Stomach smooth muscle (tissue), 2 donors: ENCODE results near the gene SDHC.

Source experiments
- H3K27ac ChIP-seq: one replicate; pipeline ENCODE4 v1.7.0; 2013; ENCODE audit warnings: mild to moderate bottlenecking, low read length, inconsistent platforms
- H3K27me3 ChIP-seq, 2 donors: one replicate each; pipeline ENCODE4 v1.7.0; 2013; ENCODE audit warnings: low read length in 2 of 2; ENCODE audit not compliant: insufficient read depth in 2 of 2, control insufficient read depth in 1 of 2
- H3K36me3 ChIP-seq, 2 donors: one replicate each; pipeline ENCODE4 v1.7.0; 2013; ENCODE audit warnings: low read length in 2 of 2; ENCODE audit not compliant: control insufficient read depth in 2 of 2, insufficient read depth in 2 of 2
- H3K4me1 ChIP-seq: one replicate; pipeline ENCODE4 v1.7.0; 2013; ENCODE audit warnings: low read length; ENCODE audit not compliant: control insufficient read depth, insufficient read depth
- H3K4me3 ChIP-seq, 2 donors: one replicate each; pipeline ENCODE4 v1.7.0; 2013; ENCODE audit warnings: low read length in 2 of 2
- H3K9ac ChIP-seq, 2 donors: one replicate each; pipeline ENCODE4 v1.7.0; 2013; ENCODE audit warnings: low read length in 2 of 2, mild to moderate bottlenecking in 1 of 2
- H3K9me3 ChIP-seq, 2 donors: one replicate each; pipeline ENCODE4 v1.7.0; 2013; ENCODE audit warnings: low read length in 2 of 2; ENCODE audit not compliant: control insufficient read depth in 2 of 2
- donor health status: healthy.
- donor health status: Pancreatic carcinoma.

Gene SDHC

DNA sequence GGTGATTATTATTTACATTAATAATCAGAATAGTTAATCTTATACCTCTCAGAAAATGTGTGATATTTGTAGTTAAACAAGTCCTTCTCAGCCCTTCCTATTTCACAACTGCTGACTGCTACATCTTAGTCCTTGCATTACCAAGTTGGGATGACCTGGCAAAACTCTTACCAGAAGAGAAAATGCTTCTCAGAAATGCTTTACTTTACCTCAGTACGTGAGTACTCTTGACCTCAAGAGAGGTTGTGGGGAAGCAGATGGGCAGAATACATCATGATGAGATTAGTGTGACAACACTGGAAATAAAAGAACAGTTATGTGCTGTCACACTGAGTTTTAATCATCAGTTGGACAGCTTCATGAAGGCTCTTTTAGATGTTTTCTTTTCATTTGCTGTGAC is 37.3 kb downstream of the SDHC start:
- H3K36me3 ChIP-seq, result peaks cover 0 to 4% of the 10 kb centered on the region in 2 donors
- H3K4me3 ChIP-seq, result no peak overlapping the region
- H3K9me3 ChIP-seq, result no peaks in the 10 kb centered on the region
- no peaks in the 10 kb centered on the region for H3K4me1 ChIP-seq
- no peak overlapping the region for H3K9ac ChIP-seq
- no peak overlapping the region for H3K27ac ChIP-seq
- no peaks in the 10 kb centered on the region for H3K27me3 ChIP-seq

DNA sequence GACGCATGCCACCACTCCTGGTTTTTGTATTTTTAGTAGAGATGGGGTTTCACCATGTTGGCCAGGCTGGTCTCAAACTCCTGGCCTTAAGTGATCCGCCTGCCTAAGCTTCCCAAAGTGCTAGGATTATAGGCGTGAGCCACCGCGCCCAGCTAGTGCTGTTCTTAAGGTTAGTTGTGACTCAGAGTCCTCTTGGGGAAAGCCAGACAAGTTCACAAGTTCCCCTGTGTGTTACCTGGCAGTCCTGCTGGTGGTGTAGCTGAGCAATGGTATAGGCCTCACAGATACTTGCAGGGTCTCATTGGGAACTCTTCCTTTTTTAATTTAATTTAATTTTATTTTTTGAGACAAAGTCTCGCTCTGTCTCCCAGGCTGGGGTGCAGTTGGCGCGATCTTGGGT is 42.9 kb downstream of the SDHC start:
- H3K4me3 ChIP-seq, result no peak overlapping the region
- no peaks in the 10 kb centered on the region for H3K4me1 ChIP-seq
- H3K27ac ChIP-seq, result no peak overlapping the region
- no peaks in the 10 kb centered on the region for H3K9me3 ChIP-seq
- no peak overlapping the region for H3K9ac ChIP-seq
- peaks cover 0 to 4% of the 10 kb centered on the region in 2 donors for H3K36me3 ChIP-seq
- H3K27me3 ChIP-seq, result no peaks in the 10 kb centered on the region

DNA sequence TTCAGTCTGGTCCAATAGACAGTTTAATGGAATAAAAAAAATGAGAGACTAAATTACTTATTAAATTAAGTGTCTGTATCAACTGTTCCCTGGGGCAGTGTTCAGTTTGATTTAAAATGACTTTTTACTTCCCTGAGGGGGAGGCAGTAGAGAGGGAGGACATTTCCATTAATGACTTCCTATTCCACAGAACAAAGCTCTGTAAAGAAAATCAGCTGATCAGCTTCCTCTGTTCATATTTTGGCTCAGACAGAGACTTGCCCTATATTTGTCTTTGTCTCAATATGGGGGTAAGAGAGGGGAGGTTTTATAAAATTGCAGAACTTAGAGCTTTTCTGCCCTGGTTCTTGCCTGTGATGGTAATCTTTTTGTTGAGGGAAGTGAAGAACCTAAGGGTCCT is 45.1 kb downstream of the SDHC start:
- H3K27ac ChIP-seq, result no peak overlapping the region
- H3K9ac ChIP-seq, result no peak overlapping the region
- no peak overlapping the region for H3K4me3 ChIP-seq

DNA sequence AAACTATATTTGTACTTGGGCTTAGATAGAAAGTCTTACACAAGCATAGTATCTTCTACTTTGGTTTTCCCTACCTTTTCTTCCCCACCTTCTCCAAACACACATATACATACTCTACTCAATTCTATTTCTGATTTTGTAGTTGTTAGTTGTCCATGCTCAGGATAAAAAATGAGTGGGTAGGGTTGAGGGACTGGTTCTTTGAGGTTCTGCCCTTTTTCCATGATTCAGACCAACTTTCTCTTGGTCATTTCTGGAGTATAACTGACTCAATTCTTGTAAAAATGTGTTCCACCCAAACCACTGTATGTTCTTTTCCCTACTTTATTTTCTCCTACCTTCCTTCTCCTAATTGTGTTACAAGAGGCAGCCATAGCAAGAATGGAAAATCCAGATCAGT is 50.2 kb downstream of the SDHC start:
- Histone ChIP-seq H3K9ac (no peak overlapping the region), H3K4me3 (no peak overlapping the region), H3K9me3 (no peaks in the 10 kb centered on the region), H3K36me3 (peaks cover 12 to 13% of the 10 kb centered on the region in 2 donors), H3K27me3 (no peaks in the 10 kb centered on the region), H3K27ac (no peak overlapping the region), H3K4me1 (peaks cover 3% of the 10 kb centered on the region)

More for the DNA sequence above, 45.1 kb downstream of the SDHC start:
- Histone ChIP-seq H3K36me3 (peaks cover 7 to 10% of the 10 kb centered on the region in 2 donors), H3K27me3 (no peaks in the 10 kb centered on the region), H3K9me3 (no peaks in the 10 kb centered on the region), H3K4me1 (no peaks in the 10 kb centered on the region)

DNA sequence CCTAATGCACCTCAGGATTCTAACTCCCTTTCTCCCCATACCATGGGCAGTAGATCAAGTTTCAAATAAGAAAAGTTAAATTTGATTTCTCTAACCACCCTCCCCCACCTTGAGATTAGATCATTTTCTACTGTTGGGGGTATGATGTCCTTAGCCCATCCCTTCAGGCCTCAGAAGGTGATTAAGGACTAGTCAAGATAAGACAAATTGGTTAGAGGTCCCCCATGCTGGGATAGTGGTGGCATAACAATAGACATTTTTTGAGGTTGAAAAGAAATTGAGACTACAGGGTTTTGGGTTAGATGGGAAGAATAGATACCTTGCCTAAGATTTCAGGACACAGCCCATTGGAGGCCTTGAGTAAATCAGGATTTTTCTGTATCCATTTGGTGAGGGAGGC is 51.0 kb downstream of the SDHC start:
- peaks cover 12 to 13% of the 10 kb centered on the region in 2 donors for H3K36me3 ChIP-seq
- no peak overlapping the region for H3K4me3 ChIP-seq
- no peak overlapping the region for H3K9ac ChIP-seq
- no peaks in the 10 kb centered on the region for H3K9me3 ChIP-seq
- H3K27ac ChIP-seq, result no peak overlapping the region
- H3K27me3 ChIP-seq, result no peaks in the 10 kb centered on the region
- H3K4me1 ChIP-seq, result peaks cover 3% of the 10 kb centered on the region

DNA sequence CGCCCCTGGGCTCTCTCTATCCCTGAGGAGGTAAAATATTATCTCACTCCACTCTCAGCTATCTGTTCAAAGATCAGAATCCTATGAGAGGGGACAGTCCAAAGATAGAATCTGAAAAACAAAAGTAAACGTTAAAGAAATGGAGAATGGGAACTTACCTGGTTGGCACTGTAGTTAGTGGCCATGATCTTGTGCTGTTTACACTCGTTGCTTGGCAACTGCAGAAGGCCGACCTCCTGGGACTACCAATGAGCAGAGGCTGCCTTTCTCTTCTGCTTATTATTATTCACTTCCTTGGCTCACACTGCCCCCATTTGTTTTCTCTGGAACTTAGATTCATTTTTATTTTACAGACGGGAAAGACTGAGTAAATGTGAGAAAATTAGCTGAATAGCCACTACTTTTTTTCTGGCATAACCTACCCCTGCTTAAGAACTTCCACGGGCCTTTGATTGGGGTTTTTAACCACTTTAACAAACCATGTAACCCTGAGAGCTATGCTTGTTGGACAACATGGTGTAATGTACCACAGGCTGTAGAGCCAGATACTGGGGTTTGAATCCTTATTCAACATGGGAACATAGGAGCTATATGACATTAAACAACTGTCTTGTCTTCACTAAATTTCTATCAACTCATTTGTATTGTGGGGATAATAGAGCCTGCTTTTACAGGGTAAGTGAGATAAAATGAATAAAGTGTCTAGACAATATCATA is 53.7 kb downstream of the SDHC start, which contains the start of gene CFAP126:
TSS of gene CFAP126 (minus strand) at position 193 of the 717 bp plus-strand sequence. CDS start at position 185, 8 bp downstream.
- Histone ChIP-seq H3K4me3 (no peak within 1 kb of the TSS), H3K9me3 (no peaks in the 10 kb centered on the region), H3K9ac (peak within 1 kb of the TSS; percentile 43 to 48), H3K27ac (peak within 1 kb of the TSS; percentile 53), H3K4me1 (peaks cover 3% of the 10 kb centered on the region), H3K36me3 (peaks cover 12 to 13% of the 10 kb centered on the region in 2 donors), H3K27me3 (no peaks in the 10 kb centered on the region)

DNA sequence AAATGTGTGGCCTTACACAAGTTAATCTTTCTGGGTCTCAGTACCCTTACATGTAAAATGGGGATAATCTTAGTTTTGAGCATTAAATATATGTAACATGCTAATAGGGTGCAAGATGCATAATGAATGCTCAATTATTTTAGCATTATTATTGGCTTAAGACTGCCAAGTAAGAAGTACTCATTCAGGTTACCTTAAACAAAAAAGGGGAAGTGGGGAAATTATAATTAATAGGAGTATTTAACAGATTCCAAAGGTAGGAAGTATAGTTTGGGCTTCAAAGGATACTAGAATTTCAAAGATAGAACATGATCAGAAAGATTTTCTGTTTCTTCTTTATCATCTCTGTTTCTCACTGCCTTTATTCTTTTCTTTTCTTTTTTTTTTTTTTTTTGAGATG is 59.3 kb downstream of the SDHC start:
- no peaks in the 10 kb centered on the region for H3K36me3 ChIP-seq
- H3K4me1 ChIP-seq, result no peaks in the 10 kb centered on the region

DNA sequence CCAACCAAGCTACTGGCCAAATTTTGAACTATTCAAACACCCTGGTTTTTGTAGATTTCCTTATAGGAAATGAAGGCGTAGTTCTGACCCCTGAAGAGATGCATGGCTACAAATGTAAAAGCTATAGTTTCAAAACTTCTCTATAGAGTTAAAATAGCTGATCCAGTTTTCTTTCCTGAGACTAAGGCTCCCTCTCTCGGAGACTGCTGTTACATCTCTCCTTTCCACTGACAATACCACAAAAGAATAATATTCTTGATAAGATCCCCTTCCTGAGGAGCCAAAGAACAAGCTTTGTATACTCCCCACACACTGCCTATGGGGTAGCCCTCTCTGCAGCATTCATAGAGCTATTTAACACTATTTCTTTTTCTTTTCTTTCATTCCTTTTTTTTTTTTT is 60.2 kb downstream of the SDHC start:
- Histone ChIP-seq H3K36me3 (no peaks in the 10 kb centered on the region), H3K9me3 (no peaks in the 10 kb centered on the region), H3K27ac (no peak overlapping the region), H3K4me1 (no peaks in the 10 kb centered on the region), H3K4me3 (no peak overlapping the region), H3K9ac (no peak overlapping the region), H3K27me3 (no peaks in the 10 kb centered on the region)

More for the DNA sequence above, 59.3 kb downstream of the SDHC start:
- no peak overlapping the region for H3K4me3 ChIP-seq
- no peak overlapping the region for H3K9ac ChIP-seq
- no peak overlapping the region for H3K27ac ChIP-seq
- no peaks in the 10 kb centered on the region for H3K9me3 ChIP-seq
- no peaks in the 10 kb centered on the region for H3K27me3 ChIP-seq

DNA sequence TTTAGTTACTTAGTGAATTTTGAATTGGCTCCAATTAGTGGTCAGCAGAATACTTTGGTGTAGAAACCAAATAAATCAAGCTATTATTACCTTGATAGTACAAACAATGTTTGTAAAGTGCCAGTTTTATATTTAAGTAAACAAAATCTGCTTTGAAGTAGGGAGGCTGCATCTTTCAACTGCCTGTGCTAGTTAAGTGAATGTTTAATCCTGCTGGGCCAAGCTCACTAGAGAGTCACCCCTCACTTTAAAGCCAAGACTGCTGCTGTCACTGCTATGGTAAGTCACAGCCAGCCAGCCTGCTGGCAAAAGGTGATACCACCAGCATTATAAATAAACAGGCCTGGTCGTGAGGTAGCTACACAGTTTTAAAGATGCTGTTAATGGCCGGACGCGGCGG is 63.8 kb downstream of the SDHC start:
- no peak overlapping the region for H3K27ac ChIP-seq
- H3K9me3 ChIP-seq, result no peaks in the 10 kb centered on the region
- H3K4me3 ChIP-seq, result no peak overlapping the region
- H3K27me3 ChIP-seq, result no peaks in the 10 kb centered on the region
- H3K4me1 ChIP-seq, result peaks cover 2% of the 10 kb centered on the region
- no peak overlapping the region for H3K9ac ChIP-seq
- no peaks in the 10 kb centered on the region for H3K36me3 ChIP-seq

DNA sequence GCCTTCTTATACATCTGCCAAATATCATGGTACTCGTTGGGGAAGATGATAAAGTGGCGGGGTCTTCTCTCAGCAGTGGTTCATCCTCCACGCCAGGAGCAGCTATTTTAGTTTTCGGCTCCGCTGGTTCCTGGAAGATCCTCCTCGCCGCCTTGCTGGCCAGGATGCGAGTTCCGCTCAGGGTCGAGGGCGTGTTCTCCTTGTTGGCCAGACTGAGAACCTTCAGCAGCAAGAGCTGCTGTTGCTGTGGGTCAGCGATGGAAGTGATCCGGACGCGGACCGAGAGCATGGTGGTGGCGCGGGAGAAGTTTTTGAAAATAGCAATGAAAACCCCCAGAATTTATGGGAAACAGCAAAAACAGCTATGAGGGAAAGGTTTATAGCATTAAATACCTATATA is 64.9 kb downstream of the SDHC start:
- H3K36me3 ChIP-seq, result no peaks in the 10 kb centered on the region
- no peaks in the 10 kb centered on the region for H3K9me3 ChIP-seq
- no peak overlapping the region for H3K9ac ChIP-seq
- H3K4me1 ChIP-seq, result peaks cover 2% of the 10 kb centered on the region
- no peak overlapping the region for H3K4me3 ChIP-seq
- no peak overlapping the region for H3K27ac ChIP-seq
- H3K27me3 ChIP-seq, result no peaks in the 10 kb centered on the region

DNA sequence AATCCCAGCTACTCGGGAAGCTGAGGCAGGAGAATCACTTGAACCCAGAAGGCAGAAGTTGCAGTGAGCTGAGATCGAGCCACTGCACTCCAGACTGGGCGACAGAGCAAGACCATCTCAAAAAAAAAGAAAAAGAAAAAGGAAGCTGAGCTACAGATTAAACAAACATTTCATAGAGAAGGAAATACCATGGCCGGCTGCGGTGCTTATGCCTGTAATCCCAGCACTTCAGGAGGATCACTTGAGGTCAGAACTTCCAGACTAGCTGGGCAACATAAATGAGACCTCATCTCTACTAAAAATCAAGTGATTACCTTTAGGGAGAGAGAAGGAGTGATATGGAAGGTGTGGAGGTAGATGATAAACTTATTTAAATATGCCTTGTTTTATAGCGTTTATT is 67.5 kb downstream of the SDHC start:
- Histone ChIP-seq H3K27me3 (no peaks in the 10 kb centered on the region), H3K36me3 (no peaks in the 10 kb centered on the region), H3K9ac (peak overlapping the region; percentile 22 to 60), H3K4me3 (no peak overlapping the region), H3K9me3 (no peaks in the 10 kb centered on the region), H3K4me1 (peaks cover 2% of the 10 kb centered on the region), H3K27ac (no peak overlapping the region)
